RWPE1 (cell line): Measurements from ENCODE around the gene CGRRF1.

Experiments used
- CTCF ChIA-PET: fragments of 350-600 bp; sonication (Branson Sonifier 250); formaldehyde crosslinking; extraction: SDS; loops from one replicate; lab custom pipeline; 2021; lab: Yijun Ruan, JAX
- POLR2A ChIA-PET: fragments of 400-600 bp; formaldehyde crosslinking; extraction: SDS; loops from one replicate; lab custom pipeline; 2020; ENCODE audit warnings: antibody characterized with exemption; ENCODE audit not compliant: low non-redundant PET; lab: Yijun Ruan, JAX
- DNase-seq: peaks from one replicate; pipeline ENCODE4 v3.0.0; 2012; ENCODE audit warnings: low spot score
- H3K27ac ChIP-seq: fragments of 450-650 bp; 2 replicates; pipeline ENCODE4 v1.5.1; 2017
- CTCF ChIP-seq: fragments of 450-650 bp; conservative IDR thresholded peaks from 2 replicates; pipeline ENCODE4 v1.5.1; 2017; ENCODE audit warnings: low read depth, mild to moderate bottlenecking

Gene CGRRF1

GRCh38 chr14:54488646-54489317 lies 20.9 kb upstream of the CGRRF1 start, which contains the start of gene GMFB:
Gene GMFB, minus strand, starts transcription at chr14:54488980. Its CDS starts 53 bp downstream, at chr14:54488927.
- H3K27ac ChIP-seq = peak within 1 kb of the TSS; percentile 99
- ChIA-PET CTCF (interaction anchor here (0.6 kb wide), 2 partner anchors 22 to 30 kb away, joined by 3 read pairs; no protein-coding TSS in a partner anchor), POLR2A (interaction anchor here (1.0 kb wide), 1 partner anchor 21 kb away, joined by 3 read pairs; the partner anchor contains the start of gene CGRRF1)
- TF ChIP-seq CTCF = peak; percentile 38; the same call in 1 of the 2 replicates
- DNase-seq = peak; percentile 89

GRCh38 chr14:54489318-54489683 lies 20.4 kb upstream of the CGRRF1 start:
- no peak for TF ChIP-seq CTCF
- ChIA-PET POLR2A (no interaction called here), CTCF (interaction anchor here (0.6 to 0.7 kb wide), 2 partner anchors 13 to 31 kb away, joined by 3 read pairs; no protein-coding TSS in a partner anchor)
- H3K27ac ChIP-seq = peak overlapping the region; percentile 99
- no peak for DNase-seq

DNA sequence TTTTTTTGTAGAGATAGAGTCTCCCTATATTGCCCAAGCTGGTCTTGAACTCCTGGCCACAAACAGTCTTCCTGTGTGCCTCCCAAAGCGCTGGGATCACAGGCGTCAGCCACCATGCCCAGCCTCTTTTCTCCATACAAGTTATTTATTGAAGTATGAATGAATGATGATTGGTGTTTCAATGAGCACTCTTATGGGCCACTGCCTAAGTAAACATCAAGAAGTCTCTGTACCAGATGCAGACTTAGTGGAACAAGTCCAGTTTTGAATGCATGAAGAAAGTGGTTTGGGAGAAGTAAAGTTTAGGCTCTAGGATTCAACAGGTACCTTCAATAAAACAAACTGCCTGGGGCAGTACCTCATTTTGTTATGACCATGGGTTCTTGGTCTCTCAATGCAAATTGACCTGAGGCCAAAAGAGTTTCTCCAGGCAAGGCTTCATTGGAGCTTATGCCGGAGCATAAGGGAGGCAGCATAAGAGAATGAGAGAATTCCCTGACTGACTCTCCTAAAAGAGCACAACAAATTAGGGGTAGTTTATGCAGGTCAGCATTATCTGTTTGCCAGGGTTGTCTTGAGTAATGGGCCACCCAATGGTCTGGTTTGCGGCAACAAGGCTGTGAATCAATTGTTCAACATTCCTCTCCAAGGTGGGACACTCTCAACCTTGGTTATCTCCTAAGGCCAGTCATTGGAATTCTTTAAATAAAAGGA lies 19.8 kb upstream of the CGRRF1 start:
- ChIA-PET CTCF (interaction anchor here (0.7 kb wide), 1 partner anchor 12 kb away, joined by 3 read pairs; no protein-coding TSS in a partner anchor), POLR2A (no interaction called here)
- no peak for TF ChIP-seq CTCF
- peak overlapping the region; percentile 99 for H3K27ac ChIP-seq
- DNase-seq = no peak

GRCh38 chr14:54490445-54491175 lies 19.1 kb upstream of the CGRRF1 start:
- no peak for DNase-seq
- H3K27ac ChIP-seq = no peak overlapping the region
- TF ChIP-seq CTCF = no peak
- CTCF ChIA-PET = no interaction called here
- POLR2A ChIA-PET = interaction anchor here (0.6 kb wide), 1 partner anchor 33 kb away, joined by 5 read pairs; no protein-coding TSS in a partner anchor

- ChIA-PET POLR2A (no interaction called here), CTCF (no interaction called here)
- DNase-seq = no peak
- H3K27ac ChIP-seq = no peak overlapping the region
- no peak for TF ChIP-seq CTCF
Observed at GRCh38 chr14:54493293-54493692, 16.4 kb upstream of the CGRRF1 start.

- DNase-seq = no peak
- no peak for TF ChIP-seq CTCF
- CTCF ChIA-PET = no interaction called here
- POLR2A ChIA-PET = no interaction called here
- H3K27ac ChIP-seq = no peak overlapping the region
Observed at GRCh38 chr14:54497224-54497623, 12.5 kb upstream of the CGRRF1 start.
